Stimulated activated CD4-positive, alpha-beta T cell treated with anti-CD3 and anti-CD28 coated beads, Interleukin-1b, Interleukin-23, amount 100 ng/mL, for 1 hour (primary cell): ENCODE results near the gene INPP5A.

Experiments
- DNase-seq, 2 donors: peaks; one replicate each; pipeline ENCODE4 v3.0.0-alpha.2; 2020; ENCODE audit warnings: low read depth in 2 of 2

The INPP5A gene

GRCh38 chr10:132611986-132612385 is 74.4 kb downstream of the INPP5A start:
- DNase-seq, result no peak

GRCh38 chr10:132612571-132613504 is 75.3 kb downstream of the INPP5A start:
- no peak for DNase-seq

- no peak for DNase-seq
Observed at GRCh38 chr10:132613566-132614348, 76.2 kb downstream of the INPP5A start.

- no peak for DNase-seq
Observed at GRCh38 chr10:132614431-132615340, 77.1 kb downstream of the INPP5A start.

- DNase-seq, result no peak
Observed at GRCh38 chr10:132615341-132616169, 78.0 kb downstream of the INPP5A start.

GRCh38 chr10:132616170-132616995 is 78.8 kb downstream of the INPP5A start:
- DNase-seq, result no peak

- DNase-seq, result no peak
Observed at GRCh38 chr10:132616996-132617736, 79.6 kb downstream of the INPP5A start.

- no peak for DNase-seq
Observed at GRCh38 chr10:132617737-132618052, 80.1 kb downstream of the INPP5A start.

- DNase-seq, result no peak
Observed at GRCh38 chr10:132618158-132618919, 80.8 kb downstream of the INPP5A start.

- DNase-seq, result no peak
Observed at GRCh38 chr10:132619927-132620326, 82.3 kb downstream of the INPP5A start.

- DNase-seq, result no peak
Observed at GRCh38 chr10:132624061-132624846, 86.7 kb downstream of the INPP5A start.

GRCh38 chr10:132624847-132625471 is 87.4 kb downstream of the INPP5A start:
- no peak for DNase-seq

GRCh38 chr10:132626019-132626760 is 88.6 kb downstream of the INPP5A start:
- no peak for DNase-seq

GRCh38 chr10:132626761-132627665 is 89.4 kb downstream of the INPP5A start:
- DNase-seq, result no peak
